SHP77 (cell line): ENCODE measurements around the gene FGF4.

Experiments
- DNase-seq, 2 experiments: peaks; one replicate each; lab custom pipeline; 2025; lab: John Stamatoyannopoulos, UW

Gene FGF4

DNA sequence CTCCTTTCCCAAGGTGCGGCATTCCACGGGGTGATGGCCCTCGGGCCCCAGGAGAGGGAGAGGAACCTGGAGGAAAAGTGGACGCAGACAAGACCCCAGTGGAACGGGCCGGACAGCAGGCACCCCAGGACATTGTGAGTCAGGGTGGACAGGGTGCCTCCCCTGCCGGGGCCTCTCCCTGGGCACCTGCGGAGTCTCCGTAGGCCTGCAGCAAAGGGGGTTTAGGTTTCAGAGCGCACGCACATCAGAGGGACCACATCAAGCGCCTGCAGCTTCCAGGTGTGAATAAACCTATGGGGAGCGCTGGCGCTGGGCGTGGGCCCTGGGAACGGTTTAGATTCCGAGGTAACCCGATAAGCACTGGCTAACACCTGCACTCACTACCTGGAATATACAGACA is 48.7 kb downstream of the FGF4 start:
- no peak for DNase-seq

DNA sequence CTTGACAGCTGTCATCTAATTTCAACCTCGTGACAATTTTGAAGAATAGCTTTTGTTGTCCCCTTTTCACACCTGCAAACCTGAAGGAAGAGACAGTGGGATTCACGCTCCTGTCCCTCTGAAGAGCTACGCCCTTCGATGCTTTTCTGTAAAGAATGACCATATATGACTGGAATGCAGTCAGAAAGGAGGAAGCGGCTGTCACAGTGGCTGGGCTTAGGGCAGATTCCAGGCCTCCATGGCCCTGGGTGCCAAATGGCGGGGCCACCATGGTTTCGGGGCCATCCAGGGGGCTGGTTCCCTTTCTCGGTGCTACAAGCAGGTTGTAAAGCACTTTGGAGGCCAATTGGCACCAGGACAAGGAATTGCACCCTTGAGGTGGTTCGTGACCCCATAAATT is 49.1 kb downstream of the FGF4 start:
- DNase-seq = no peak

GRCh38 chr11:69721745-69722144 is 53.4 kb downstream of the FGF4 start:
- DNase-seq = peak; percentile 63 to 70

GRCh38 chr11:69721106-69721505 is 54.0 kb downstream of the FGF4 start:
- DNase-seq = no peak
